B cell (primary cell): Measurements from ENCODE around the gene SOX13. TPM values are rescaled to one million over a fixed set of nuclear protein-coding genes. Genes with fewer than 3 reads are reported as not detected.

Experiments
- ATAC-seq: fragments of 200-7000 bp; cut with Tn5 transposase; one replicate; pipeline ENCODE4 v1.10.0; 2021; ENCODE audit warnings: low read depth, mild to moderate bottlenecking, moderate number of reproducible peaks, moderate library complexity
- CTCF ChIA-PET: fragments of 350-600 bp; sonication (Branson Sonifier 250); formaldehyde crosslinking; loops from one replicate; lab custom pipeline; 2021; ENCODE audit warnings: antibody characterized with exemption, inconsistent platforms; lab: Charles Lee
- POLR2A ChIA-PET: fragments of 350-600 bp; sonication (Branson Sonifier 250); formaldehyde crosslinking; loops from one replicate; lab custom pipeline; 2021; ENCODE audit warnings: antibody characterized with exemption; lab: Charles Lee
- DNase-seq: peaks from one replicate; pipeline ENCODE4 v3.0.0; 2013
- H2AFZ ChIP-seq: 2 replicates; pipeline ENCODE4 v1.6.1; 2012; ENCODE audit warnings: mild to moderate bottlenecking, low read depth, low read length; ENCODE audit not compliant: insufficient read depth, poor library complexity, severe bottlenecking
- H3K27ac ChIP-seq, 2 donors: 1 replicate in 1 of 2; 2 replicates in 1 of 2; pipeline ENCODE4 v1.5.1; 2012 to 2013; ENCODE audit warnings: low read length in 2 of 2, mild to moderate bottlenecking in 2 of 2, moderate library complexity in 1 of 2
- H3K27me3 ChIP-seq, 4 experiments: fragments of 200-600 bp in 1 of 4; sonication (generic) in 1 of 4; replicated peaks in 1 of 4; 1 replicate in 2 of 4; 2 replicates in 2 of 4; pipeline versions ENCODE4 v1.6.1 to v1.7.0; 2013 to 2016; ENCODE audit warnings: low read length in 3 of 4, mild to moderate bottlenecking in 2 of 4, mixed read lengths in 1 of 4, moderate library complexity in 1 of 4; ENCODE audit not compliant: insufficient read depth in 4 of 4, control insufficient read depth in 3 of 4; ENCODE audit errors: control extremely low read depth in 1 of 4
- H3K36me3 ChIP-seq, 2 experiments: replicated peaks in 1 of 2; 1 replicate in 1 of 2; 2 replicates in 1 of 2; pipeline versions ENCODE4 v1.6.1 to v1.7.1; 2013; ENCODE audit warnings: low read length in 1 of 2; ENCODE audit not compliant: insufficient read depth in 2 of 2, control insufficient read depth in 1 of 2; ENCODE audit errors: control extremely low read depth in 1 of 2, extremely low read depth in 1 of 2
- H3K4me1 ChIP-seq, 2 donors: fragments of 200-600 bp in 1 of 2; sonication (generic) in 1 of 2; 1 replicate in 1 of 2; 2 replicates in 1 of 2; pipeline versions ENCODE4 v1.5.1 to v1.6.1; 2013 to 2017; ENCODE audit warnings: low read length in 2 of 2; ENCODE audit not compliant: control insufficient read depth in 2 of 2, insufficient read depth in 2 of 2
- H3K4me2 ChIP-seq: replicated peaks from 2 replicates; pipeline ENCODE3; 2012; ENCODE audit warnings: mild to moderate bottlenecking, low read depth, low read length; ENCODE audit not compliant: poor library complexity, severe bottlenecking
- H3K4me3 ChIP-seq, 5 experiments: fragments of 200-600 bp in 1 of 5; sonication (generic) in 1 of 5; 1 replicate in 3 of 5; 2 replicates in 2 of 5; pipeline versions ENCODE4 v1.5.1 to v1.7.0; 2011 to 2016; ENCODE audit warnings: low read length in 4 of 5, mild to moderate bottlenecking in 4 of 5, low read depth in 2 of 5, control low read depth in 1 of 5, moderate library complexity in 1 of 5; ENCODE audit not compliant: insufficient read depth in 1 of 5; ENCODE audit errors: control extremely low read depth in 1 of 5, extremely low read depth in 1 of 5
- H3K79me2 ChIP-seq: fragments of 200-600 bp; sonication (generic); one replicate; pipeline ENCODE4 v1.6.0; 2016; ENCODE audit warnings: low read length; ENCODE audit not compliant: control insufficient read depth, insufficient read depth
- H3K9ac ChIP-seq: fragments of 200-600 bp; sonication (generic); 2 replicates; pipeline ENCODE4 v1.6.1; 2017; ENCODE audit warnings: mild to moderate bottlenecking, low read length, moderate library complexity
- H3K9me3 ChIP-seq, 3 donors: one replicate each; pipeline versions ENCODE4 v1.6.1 to v1.7.1; 2013; ENCODE audit warnings: low read length in 2 of 3; ENCODE audit not compliant: control insufficient read depth in 2 of 3, insufficient read depth in 1 of 3; ENCODE audit errors: control extremely low read depth in 1 of 3
- H4K20me1 ChIP-seq: 2 replicates; pipeline ENCODE4 v1.6.0; 2012; ENCODE audit warnings: mild to moderate bottlenecking, low read length; ENCODE audit not compliant: insufficient read depth, control insufficient read depth, poor library complexity, severe bottlenecking
- H3K27ac Mint-ChIP-seq: one replicate; pipeline ENCODE4 v1.8.0; 2021; ENCODE audit warnings: mixed read lengths
- H3K27me3 Mint-ChIP-seq: one replicate; pipeline ENCODE4 v1.8.0; 2021; ENCODE audit warnings: mixed read lengths
- H3K4me1 Mint-ChIP-seq: one replicate; pipeline ENCODE4 v1.8.0; 2021; ENCODE audit warnings: mixed read lengths
- H3K4me3 Mint-ChIP-seq: one replicate; pipeline ENCODE4 v1.8.0; 2021; ENCODE audit warnings: mixed read lengths
- H3K9me3 Mint-ChIP-seq: one replicate; pipeline ENCODE4 v1.8.0; 2022; ENCODE audit warnings: mixed read lengths; ENCODE audit not compliant: insufficient read depth
- CTCF ChIP-seq: fragments of 200-600 bp; IDR thresholded peaks from one replicate; pipeline ENCODE4 v1.8.0; 2022; ENCODE audit warnings: antibody characterized with exemption, mild to moderate bottlenecking
- EZH2 ChIP-seq: IDR thresholded peaks from 2 replicates; pipeline ENCODE4 v1.6.1; 2012; ENCODE audit warnings: borderline replicate concordance, low read depth, mild to moderate bottlenecking, moderate library complexity, low read length; ENCODE audit not compliant: insufficient read depth, poor library complexity, severe bottlenecking
- WGBS: methylation state at CpG from one replicate; pipeline ENCODE4 v1.1.5; 2013; ENCODE audit warnings: missing lambda C conversion rate; ENCODE audit not compliant: insufficient coverage; 5-methylcytosine and 5-hydroxymethylcytosine counted together
- intact Hi-C: fragments of 100-400 bp; cut with micrococcal nuclease; formaldehyde crosslinking; loops from one replicate; pipeline ENCODE4 v1.10.0; 2022
- polyA plus RNA-seq: library from polyadenylated mRNA; depleted of rRNA; stranded (reverse); fragments of >200 nt; gene quantifications from 2 replicates; pipeline ENCODE4 v1.2.3, GENCODE V29; 2012
- total RNA-seq, 2 donors: library from RNA; stranded (reverse); fragments of 120-200 nt in 1 of 2; gene quantifications; 1 replicate in 1 of 2; 2 replicates in 1 of 2; pipeline versions ENCODE4 v1.2.3 to v1.2.4, GENCODE V29; 2013 to 2022

Gene SOX13
- total and polyA plus RNA-seq, 2 donors (not counting 1 experiment from before 2014, with no cell fraction given), result 0.15 to 1.3 TPM

GRCh38 chr1:204062106-204062505 is 10.8 kb upstream of the SOX13 start:
- no peaks in the 10 kb centered on the region for H3K36me3 ChIP-seq
- POLR2A ChIA-PET, result no interaction called here
- H3K4me3 ChIP-seq, result no peak overlapping the region
- H3K27ac Mint-ChIP-seq, result no peak overlapping the region
- no peak for DNase-seq
- H3K27me3 ChIP-seq, result no peaks in the 10 kb centered on the region
- H3K4me1 ChIP-seq, result no peaks in the 10 kb centered on the region
- H4K20me1 ChIP-seq, result no peaks in the 10 kb centered on the region
- peaks cover 14% of the 10 kb centered on the region for H3K27me3 Mint-ChIP-seq
- CTCF ChIA-PET, result no interaction called here
- no peak overlapping the region for H3K4me2 ChIP-seq
- no CpG with 5 or more reads among the region's 2 CpGs for WGBS
- no peaks in the 10 kb centered on the region for H3K79me2 ChIP-seq
- no peak overlapping the region for H3K27ac ChIP-seq
- no peaks in the 10 kb centered on the region for H3K9me3 ChIP-seq
- no peaks in the 10 kb centered on the region for H3K9me3 Mint-ChIP-seq
- H3K9ac ChIP-seq, result no peak overlapping the region
- H3K4me1 Mint-ChIP-seq, result no peaks in the 10 kb centered on the region
- no peak overlapping the region for H3K4me3 Mint-ChIP-seq
- no peak overlapping the region for H2AFZ ChIP-seq
- no peak for ATAC-seq
- no peak for TF ChIP-seq CTCF
- intact Hi-C loops, result no loop called here

- Histone ChIP-seq H3K4me1 (no peaks in the 10 kb centered on the region), H3K27me3 (peaks cover 0 to 3% (median 0%) of the 10 kb centered on the region in 4 experiments), H3K9ac (no peak overlapping the region), H3K4me3 (no peak overlapping the region), H2AFZ (no peak overlapping the region), H4K20me1 (no peaks in the 10 kb centered on the region), H3K9me3 (peaks cover 0 to 9% (median 0%) of the 10 kb centered on the region in 3 donors), H3K36me3 (no peaks in the 10 kb centered on the region), H3K27ac (no peak overlapping the region), H3K79me2 (no peaks in the 10 kb centered on the region), H3K4me2 (no peak overlapping the region)
- no peak overlapping the region for H3K27ac Mint-ChIP-seq
- H3K4me3 Mint-ChIP-seq, result no peak overlapping the region
- 83% methylated on average over 4 of the region's 8 CpGs for WGBS
- TF ChIP-seq EZH2, result no peak
- TF ChIP-seq CTCF, result no peak
- POLR2A ChIA-PET, result no interaction called here
- H3K27me3 Mint-ChIP-seq, result peaks cover 31% of the 10 kb centered on the region
- DNase-seq (no peak), ATAC-seq (no peak)
- intact Hi-C loops, result no loop called here
- CTCF ChIA-PET, result no interaction called here
- peaks cover 3% of the 10 kb centered on the region for H3K9me3 Mint-ChIP-seq
- no peaks in the 10 kb centered on the region for H3K4me1 Mint-ChIP-seq
Measured at GRCh38 chr1:204065174-204065985, 7.5 kb upstream of the SOX13 start.
